ENCODE data around the gene SELPLG.

The SELPLG gene

DNA sequence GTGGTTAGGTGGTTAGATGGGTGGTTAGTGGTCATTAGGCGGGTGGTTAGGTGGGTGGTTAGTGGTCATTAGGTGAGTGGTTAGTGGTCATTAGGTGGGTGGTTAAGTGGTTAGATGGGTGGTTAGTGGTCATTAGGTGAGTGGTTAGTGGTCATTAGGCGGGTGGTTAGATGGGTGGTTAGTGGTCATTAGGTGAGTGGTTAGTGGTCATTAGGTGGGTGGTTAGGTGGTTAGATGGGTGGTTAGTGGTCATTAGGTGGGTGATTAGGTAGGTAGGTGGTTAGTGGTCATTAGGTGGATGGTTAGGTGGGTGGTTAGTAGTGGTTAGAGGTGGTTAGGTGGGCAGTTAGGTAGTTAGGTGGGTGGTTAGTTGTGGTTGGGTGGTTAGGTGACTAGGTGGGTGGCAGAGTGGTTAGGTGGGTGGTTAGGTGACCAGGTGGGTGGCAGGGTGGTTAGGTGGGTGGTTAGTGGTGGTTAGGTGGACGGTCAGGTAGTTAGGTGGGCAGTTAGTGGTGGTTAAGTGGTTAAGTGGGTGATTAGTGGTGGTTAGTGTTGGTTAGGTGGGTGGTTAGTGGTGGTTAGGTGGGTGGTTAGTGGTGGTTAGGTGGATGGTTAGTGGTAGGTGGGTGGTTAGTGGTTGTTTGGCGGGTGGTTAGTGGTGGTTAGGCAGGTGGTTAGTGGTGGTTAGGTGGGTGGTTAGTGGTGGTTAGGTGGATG lies 27.8 kb downstream of the SELPLG start:
- no peak for FAIRE-seq
- TF ChIP-seq, protein P1, sequence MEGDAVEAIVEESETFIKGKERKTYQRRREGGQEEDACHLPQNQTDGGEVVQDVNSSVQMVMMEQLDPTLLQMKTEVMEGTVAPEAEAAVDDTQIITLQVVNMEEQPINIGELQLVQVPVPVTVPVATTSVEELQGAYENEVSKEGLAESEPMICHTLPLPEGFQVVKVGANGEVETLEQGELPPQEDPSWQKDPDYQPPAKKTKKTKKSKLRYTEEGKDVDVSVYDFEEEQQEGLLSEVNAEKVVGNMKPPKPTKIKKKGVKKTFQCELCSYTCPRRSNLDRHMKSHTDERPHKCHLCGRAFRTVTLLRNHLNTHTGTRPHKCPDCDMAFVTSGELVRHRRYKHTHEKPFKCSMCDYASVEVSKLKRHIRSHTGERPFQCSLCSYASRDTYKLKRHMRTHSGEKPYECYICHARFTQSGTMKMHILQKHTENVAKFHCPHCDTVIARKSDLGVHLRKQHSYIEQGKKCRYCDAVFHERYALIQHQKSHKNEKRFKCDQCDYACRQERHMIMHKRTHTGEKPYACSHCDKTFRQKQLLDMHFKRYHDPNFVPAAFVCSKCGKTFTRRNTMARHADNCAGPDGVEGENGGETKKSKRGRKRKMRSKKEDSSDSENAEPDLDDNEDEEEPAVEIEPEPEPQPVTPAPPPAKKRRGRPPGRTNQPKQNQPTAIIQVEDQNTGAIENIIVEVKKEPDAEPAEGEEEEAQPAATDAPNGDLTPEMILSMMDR (IDR thresholded peaks at IDR 0.05; ENCODE audit: insufficient read depth, missing control alignments) = no peak
- DNase-seq (ENCODE audit: insufficient read length, low spot score) = no peak

DNA sequence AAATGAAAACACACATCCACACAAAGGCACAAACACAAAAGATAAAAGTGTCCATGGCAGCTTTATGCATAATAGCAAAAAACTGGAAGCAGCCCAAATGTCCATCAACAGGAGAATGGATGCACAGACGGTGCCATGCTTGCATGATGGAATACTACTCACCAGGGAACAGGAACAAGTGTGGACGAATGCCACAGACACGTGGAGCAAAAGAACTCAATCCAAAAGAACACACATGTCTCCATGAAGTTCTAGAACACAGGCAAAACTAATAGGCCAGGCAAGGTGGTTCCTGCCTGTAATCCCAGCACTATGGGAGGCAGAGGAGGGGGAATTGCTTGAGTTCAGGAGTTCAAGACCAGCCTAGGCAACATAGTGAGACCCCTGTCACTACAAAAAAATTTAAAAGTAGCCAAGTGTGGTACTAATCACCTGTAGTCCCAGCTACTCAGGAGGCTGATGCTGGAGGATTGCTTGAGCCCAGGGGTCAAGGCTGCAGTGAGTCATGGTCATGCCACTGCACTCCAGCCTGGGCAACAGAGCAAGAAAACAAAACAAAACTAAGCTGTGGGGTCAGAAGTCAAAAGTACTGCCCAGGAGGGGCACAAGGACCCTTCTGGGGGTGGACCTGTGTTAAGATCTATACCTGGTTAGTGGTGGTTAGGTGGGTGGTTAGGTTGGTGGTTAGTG lies 28.5 kb downstream of the SELPLG start:
- FAIRE-seq (no peak), DNase-seq (ENCODE audit: insufficient read length, low spot score) (no peak)
- TF ChIP-seq, protein P1 (IDR thresholded peaks at IDR 0.05; ENCODE audit: insufficient read depth, missing control alignments) = no peak

DNA sequence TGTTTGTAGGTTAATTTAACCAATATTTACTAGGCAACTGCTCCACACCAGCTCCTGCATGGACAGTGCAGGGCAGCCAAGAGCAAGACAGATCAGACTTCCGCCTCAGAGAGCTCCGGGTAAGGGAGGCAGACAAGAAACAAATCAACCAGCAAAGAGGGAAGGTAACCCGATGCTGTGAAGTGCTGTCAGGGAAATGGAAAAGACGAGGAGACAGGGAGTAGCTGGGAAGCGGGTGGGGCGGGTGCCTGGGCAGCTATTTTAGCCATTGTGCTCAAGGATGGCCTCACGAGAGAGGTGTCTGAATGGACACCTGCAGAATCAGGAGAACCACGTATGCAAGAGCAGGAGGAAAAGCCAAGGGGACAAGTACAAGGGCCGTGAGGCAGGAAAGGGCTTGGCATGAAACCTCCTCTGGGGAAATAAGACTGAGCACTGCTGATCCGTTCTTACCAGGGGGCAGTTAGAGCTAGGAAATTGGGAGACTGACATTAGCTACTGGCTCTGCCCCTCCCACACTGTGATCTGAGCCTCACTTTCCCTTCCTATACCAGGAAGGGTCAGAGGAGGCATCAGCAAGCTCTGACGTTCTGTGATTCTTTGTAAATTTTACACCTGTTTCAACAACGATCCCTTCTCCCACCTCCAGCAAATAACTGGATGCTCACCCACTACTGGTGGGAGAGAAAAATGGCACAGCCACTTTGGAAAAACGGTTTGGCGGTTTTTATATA lies 29.3 kb downstream of the SELPLG start:
- FAIRE-seq = no peak
- DNase-seq (ENCODE audit: insufficient read length, low spot score) = no peak
- TF ChIP-seq, protein P1 (IDR thresholded peaks at IDR 0.05; ENCODE audit: insufficient read depth, missing control alignments) = no peak

DNA sequence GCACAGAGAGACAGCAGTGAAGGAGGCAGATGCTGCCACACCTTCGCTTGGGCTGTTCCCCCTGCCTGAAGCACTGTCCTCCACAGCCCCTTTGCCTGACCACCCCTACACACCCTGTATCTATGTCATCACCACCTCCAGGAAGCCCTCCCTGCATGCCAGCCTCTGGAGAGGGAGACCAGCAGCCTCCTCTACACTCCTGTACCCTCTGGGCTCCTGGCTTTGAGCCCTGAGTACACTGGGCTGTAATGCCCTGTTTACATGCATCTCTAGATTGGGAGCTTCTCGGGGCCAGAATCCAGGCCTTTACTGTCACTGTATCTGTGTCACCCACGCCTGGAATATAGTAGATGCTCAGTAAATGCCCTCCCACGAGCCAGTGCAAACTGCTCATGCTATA lies 30.0 kb downstream of the SELPLG start:
- FAIRE-seq = no peak
- DNase-seq (ENCODE audit: insufficient read length, low spot score) = no peak
- TF ChIP-seq, protein P1 (IDR thresholded peaks at IDR 0.05; ENCODE audit: insufficient read depth, missing control alignments) = no peak

DNA sequence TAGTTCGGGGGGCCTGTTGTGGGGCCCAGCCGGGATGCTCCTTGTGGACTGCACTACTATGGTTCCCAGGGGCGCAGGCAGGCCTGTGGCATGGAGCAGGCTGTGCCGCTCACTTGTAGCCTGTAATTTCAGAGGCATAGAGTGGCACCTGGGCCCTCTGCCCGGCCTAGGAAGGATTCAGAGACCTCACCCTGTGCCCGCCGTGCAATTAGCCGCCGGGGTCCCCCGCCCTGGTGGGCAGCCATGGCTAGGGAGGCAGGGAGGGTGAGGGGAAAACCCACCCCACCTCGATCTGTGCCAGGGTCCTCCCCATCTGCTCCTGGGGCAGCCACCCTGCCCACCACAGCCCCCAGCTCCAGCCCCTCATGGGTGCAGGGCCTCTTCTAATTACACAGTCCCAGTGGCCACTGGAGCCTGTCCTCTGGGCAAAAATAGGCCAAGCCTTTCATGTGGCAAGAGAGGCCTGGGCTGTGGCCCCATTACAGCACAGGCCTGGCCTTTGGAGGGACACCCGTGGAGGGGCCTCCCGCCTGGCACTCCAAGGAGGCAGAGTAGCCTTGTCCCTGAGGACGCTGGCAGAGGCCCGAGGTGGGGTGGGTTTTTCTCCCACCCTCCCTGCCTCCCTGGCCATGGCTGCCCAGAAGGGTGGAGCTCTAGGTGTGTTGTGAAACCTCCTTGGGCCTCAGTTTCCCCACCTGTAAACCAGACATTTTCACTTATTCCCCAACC lies 30.6 kb downstream of the SELPLG start:
- FAIRE-seq = no peak
- TF ChIP-seq, protein P1 (IDR thresholded peaks at IDR 0.05; ENCODE audit: insufficient read depth, missing control alignments) = no peak
- DNase-seq (ENCODE audit: insufficient read length, low spot score) = no peak

DNA sequence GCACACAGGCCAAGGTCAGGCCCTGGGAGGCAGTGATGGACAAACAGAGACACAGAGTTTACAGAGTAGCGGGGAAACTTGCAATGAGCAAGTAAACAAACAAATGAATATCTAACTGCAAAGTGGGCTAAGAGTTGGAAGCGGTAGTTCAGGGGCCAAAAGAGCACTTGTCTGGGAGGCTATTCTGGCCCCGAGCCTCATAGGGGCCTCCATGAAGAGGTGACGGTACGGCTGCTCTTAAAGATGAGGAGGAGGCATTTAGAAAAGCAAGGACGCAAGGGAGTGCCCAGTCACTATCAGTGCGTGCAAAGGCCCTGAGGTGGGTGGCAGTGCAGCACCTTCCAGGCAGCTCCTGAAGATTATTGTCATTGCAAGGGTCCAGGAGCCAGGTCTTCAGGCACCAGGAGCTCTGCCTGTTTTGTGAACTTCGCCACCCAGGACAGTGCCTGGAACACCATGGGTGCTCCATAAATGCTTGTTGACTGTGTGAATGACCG lies 31.4 kb downstream of the SELPLG start:
- FAIRE-seq (no peak), DNase-seq (ENCODE audit: insufficient read length, low spot score) (no peak)
- TF ChIP-seq, protein P1 (IDR thresholded peaks at IDR 0.05; ENCODE audit: insufficient read depth, missing control alignments) = no peak

Data from D721Med (cell line).